ENCODE results near the gene DNAJC5.

DNAJC5 gene

GRCh38 chr20:63881451-63882226 is 13.3 kb upstream of the DNAJC5 start:
- H4K20me1 ChIP-seq (ENCODE audit: insufficient read depth): no peaks in the 10 kb centered on the region
- H3K27ac ChIP-seq: no peak overlapping the region

GRCh38 chr20:63882257-63883200 is 12.4 kb upstream of the DNAJC5 start:
- H3K9ac ChIP-seq: no peak overlapping the region
- no peaks in the 10 kb centered on the region for H4K20me1 ChIP-seq (ENCODE audit: insufficient read depth)
- H3K4me1 ChIP-seq (ENCODE audit: low read depth, poor library complexity, severe bottlenecking): no peaks in the 10 kb centered on the region
- H3K4me2 ChIP-seq: no peak overlapping the region
- H3K4me3 ChIP-seq (IDR thresholded peaks at IDR 0.05; ENCODE audit: insufficient read depth, low read depth, low read length): no peak overlapping the region
- no peaks in the 10 kb centered on the region for H3K36me3 ChIP-seq (ENCODE audit: insufficient read depth)
- H3K27me3 ChIP-seq (ENCODE audit: insufficient read depth, low read depth): no peaks in the 10 kb centered on the region
- no peaks in the 10 kb centered on the region; the same call in 1 of the 2 replicates for H3K79me2 ChIP-seq (ENCODE audit: insufficient read depth, low read depth)
- no peak overlapping the region for H3K27ac ChIP-seq
- no peak overlapping the region for H2AFZ ChIP-seq (ENCODE audit: low read depth)
- no peak for TF ChIP-seq CTCF (conservative IDR thresholded peaks at IDR 0.05; ENCODE audit: low read depth, low read length)

More at GRCh38 chr20:63881451-63882226, 13.3 kb upstream of the DNAJC5 start:
- H3K9ac ChIP-seq: no peak overlapping the region
- no peaks in the 10 kb centered on the region; the same call in 1 of the 2 replicates for H3K79me2 ChIP-seq (ENCODE audit: insufficient read depth, low read depth)
- no peaks in the 10 kb centered on the region for H3K36me3 ChIP-seq (ENCODE audit: insufficient read depth)
- H3K4me1 ChIP-seq (ENCODE audit: low read depth, poor library complexity, severe bottlenecking): no peaks in the 10 kb centered on the region
- H3K4me3 ChIP-seq (IDR thresholded peaks at IDR 0.05; ENCODE audit: insufficient read depth, low read depth, low read length): no peak overlapping the region
- no peak overlapping the region for H3K4me2 ChIP-seq
- no peaks in the 10 kb centered on the region for H3K27me3 ChIP-seq (ENCODE audit: insufficient read depth, low read depth)
- H2AFZ ChIP-seq (ENCODE audit: low read depth): no peak overlapping the region
- TF ChIP-seq CTCF (conservative IDR thresholded peaks at IDR 0.05; ENCODE audit: low read depth, low read length): no peak

GRCh38 chr20:63883201-63883593 is 11.7 kb upstream of the DNAJC5 start:
- H4K20me1 ChIP-seq (ENCODE audit: insufficient read depth): no peaks in the 10 kb centered on the region
- no peak for TF ChIP-seq CTCF (conservative IDR thresholded peaks at IDR 0.05; ENCODE audit: low read depth, low read length)
- H3K79me2 ChIP-seq (ENCODE audit: insufficient read depth, low read depth): no peaks in the 10 kb centered on the region
- no peak overlapping the region for H3K9ac ChIP-seq
- no peak overlapping the region for H3K27ac ChIP-seq
- no peak overlapping the region for H3K4me2 ChIP-seq
- no peak overlapping the region for H3K4me3 ChIP-seq (IDR thresholded peaks at IDR 0.05; ENCODE audit: insufficient read depth, low read depth, low read length)
- no peak overlapping the region for H2AFZ ChIP-seq (ENCODE audit: low read depth)
- H3K36me3 ChIP-seq (ENCODE audit: insufficient read depth): no peaks in the 10 kb centered on the region
- no peaks in the 10 kb centered on the region for H3K27me3 ChIP-seq (ENCODE audit: insufficient read depth, low read depth)
- no peaks in the 10 kb centered on the region for H3K4me1 ChIP-seq (ENCODE audit: low read depth, poor library complexity, severe bottlenecking)

GRCh38 chr20:63884506-63885263 is 10.2 kb upstream of the DNAJC5 start:
- no peak overlapping the region for H3K27ac ChIP-seq
- no peak overlapping the region for H3K4me3 ChIP-seq (IDR thresholded peaks at IDR 0.05; ENCODE audit: insufficient read depth, low read depth, low read length)
- no peak overlapping the region for H2AFZ ChIP-seq (ENCODE audit: low read depth)
- no peaks in the 10 kb centered on the region for H3K4me1 ChIP-seq (ENCODE audit: low read depth, poor library complexity, severe bottlenecking)
- no peak overlapping the region for H3K4me2 ChIP-seq
- no peaks in the 10 kb centered on the region for H3K27me3 ChIP-seq (ENCODE audit: insufficient read depth, low read depth)
- no peak overlapping the region for H3K9ac ChIP-seq
- no peaks in the 10 kb centered on the region for H3K36me3 ChIP-seq (ENCODE audit: insufficient read depth)
- TF ChIP-seq CTCF (conservative IDR thresholded peaks at IDR 0.05; ENCODE audit: low read depth, low read length): no peak
- H3K79me2 ChIP-seq (ENCODE audit: insufficient read depth, low read depth): no peaks in the 10 kb centered on the region
- H4K20me1 ChIP-seq (ENCODE audit: insufficient read depth): no peaks in the 10 kb centered on the region
